Measurements from ENCODE around the gene GTF2B.
"Not testable (repeated sequence)": the region's sequence is repeated elsewhere in the genome, so short reads cannot be mapped to it uniquely, and the experiment has no call there.

The GTF2B gene

DNA sequence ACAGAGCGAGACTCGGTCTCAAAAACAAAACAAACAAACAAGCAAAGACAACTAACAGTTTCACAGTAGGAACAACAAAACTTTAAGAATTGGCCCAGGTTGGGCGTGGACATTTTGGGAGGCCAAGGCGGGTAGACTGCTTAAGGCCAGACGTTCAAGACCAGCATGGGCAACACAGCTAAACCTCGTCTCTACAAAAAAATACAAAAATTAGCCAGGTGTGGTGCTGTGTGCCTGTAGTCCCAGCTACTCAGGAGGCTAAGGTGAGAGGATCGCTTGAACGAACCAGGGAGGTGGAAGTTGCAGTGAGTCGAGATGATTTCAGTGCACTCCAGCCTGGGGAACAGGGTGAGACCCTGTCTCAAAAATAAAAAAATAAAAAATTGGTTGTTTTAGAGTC lies 13.5 kb downstream of the GTF2B start:
- DNase-seq, result no peak
- Histone ChIP-seq H3K4me1 (no peaks in the 10 kb centered on the region), H3K36me3 (no peaks in the 10 kb centered on the region), H3K27me3 (no peaks in the 10 kb centered on the region), H3K4me3 (ENCODE audit: low read depth, low read length) (no peak overlapping the region), H3K9me3 (no peaks in the 10 kb centered on the region)
- no peak for TF ChIP-seq CTCF (IDR thresholded peaks at IDR 0.05; ENCODE audit: low read depth, low read length)

DNA sequence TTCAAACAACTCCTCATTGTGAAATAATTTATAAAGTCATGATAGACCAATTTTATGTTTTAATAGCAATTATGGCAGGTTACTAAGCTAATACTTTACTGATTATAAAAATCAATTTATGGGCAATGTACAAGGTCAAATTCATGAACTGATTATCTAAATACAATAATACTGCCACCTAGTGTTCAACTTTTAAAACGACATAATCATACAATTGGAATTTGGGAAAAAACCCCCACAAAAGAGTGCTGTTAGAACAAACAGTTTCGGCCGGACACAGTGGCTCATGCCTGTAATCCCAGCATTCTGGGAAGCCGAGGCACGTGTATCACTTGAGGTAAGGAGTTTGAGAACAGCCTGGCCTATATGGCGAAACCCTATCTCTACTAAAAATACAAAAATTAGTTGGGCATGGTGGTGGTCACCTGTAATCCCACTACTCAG lies 14.0 kb downstream of the GTF2B start:
- no peaks in the 10 kb centered on the region for H3K27me3 ChIP-seq
- no peaks in the 10 kb centered on the region for H3K4me1 ChIP-seq
- no peaks in the 10 kb centered on the region for H3K36me3 ChIP-seq
- TF ChIP-seq CTCF (IDR thresholded peaks at IDR 0.05; ENCODE audit: low read depth, low read length), result peak; percentile 18
- no peak for DNase-seq
- no peaks in the 10 kb centered on the region for H3K9me3 ChIP-seq
- no peak overlapping the region for H3K4me3 ChIP-seq (ENCODE audit: low read depth, low read length)

GRCh38 chr1:88876573-88877365 lies 14.6 kb downstream of the GTF2B start:
- no peak for DNase-seq
- no peaks in the 10 kb centered on the region for H3K9me3 ChIP-seq
- H3K27me3 ChIP-seq, result no peaks in the 10 kb centered on the region
- no peak for TF ChIP-seq CTCF (IDR thresholded peaks at IDR 0.05; ENCODE audit: low read depth, low read length)
- no peak overlapping the region for H3K4me3 ChIP-seq (ENCODE audit: low read depth, low read length)
- no peaks in the 10 kb centered on the region for H3K4me1 ChIP-seq
- no peaks in the 10 kb centered on the region for H3K36me3 ChIP-seq

DNA sequence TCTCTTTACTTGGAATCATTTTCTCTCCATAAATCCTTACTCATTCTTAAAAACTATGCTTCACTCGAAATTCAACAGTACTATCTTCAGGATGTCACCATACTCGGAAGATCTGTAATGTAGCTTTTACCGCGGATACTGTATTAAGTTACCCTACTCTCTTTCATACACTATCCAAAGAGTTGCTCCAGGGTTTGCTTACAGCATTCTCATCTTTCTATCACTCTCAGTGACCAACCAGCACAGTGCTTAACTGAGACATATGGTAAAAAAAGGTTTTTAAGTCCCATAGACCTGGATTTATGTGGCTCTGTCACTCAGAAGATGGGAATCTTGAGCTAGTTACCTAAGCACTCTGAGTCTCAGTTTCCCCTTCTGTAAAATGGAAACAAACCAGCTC lies 15.8 kb downstream of the GTF2B start:
- Histone ChIP-seq H3K9me3 (no peaks in the 10 kb centered on the region), H3K4me3 (ENCODE audit: low read depth, low read length) (no peak overlapping the region), H3K4me1 (no peaks in the 10 kb centered on the region), H3K27me3 (no peaks in the 10 kb centered on the region), H3K36me3 (no peaks in the 10 kb centered on the region)
- no peak for TF ChIP-seq CTCF (IDR thresholded peaks at IDR 0.05; ENCODE audit: low read depth, low read length)
- no peak for DNase-seq

- H3K9me3 ChIP-seq, result no peaks in the 10 kb centered on the region
- no peaks in the 10 kb centered on the region for H3K36me3 ChIP-seq
- H3K27me3 ChIP-seq, result no peaks in the 10 kb centered on the region
- no peak for TF ChIP-seq CTCF (IDR thresholded peaks at IDR 0.05; ENCODE audit: low read depth, low read length)
- no peaks in the 10 kb centered on the region for H3K4me1 ChIP-seq
- H3K4me3 ChIP-seq (ENCODE audit: low read depth, low read length), result no peak overlapping the region
- no peak for DNase-seq
Measured at GRCh38 chr1:88873737-88874349, 17.5 kb downstream of the GTF2B start.

GRCh38 chr1:88869644-88870043 lies 21.7 kb downstream of the GTF2B start:
- not testable (repeated sequence) for H3K4me1 ChIP-seq; H3K9me3 ChIP-seq; H3K27me3 ChIP-seq; DNase-seq; H3K4me3 ChIP-seq (ENCODE audit: low read depth, low read length); H3K36me3 ChIP-seq

All from BE2C (cell line).